OCI-LY7 (cell line): Measurements from ENCODE around the gene MOB3B. TPM values are rescaled to one million over a fixed set of nuclear protein-coding genes. Genes with fewer than 3 reads are reported as not detected.

Source experiments
- BruUV-seq: library from RNA; stranded (reverse); fragments of 400-500 nt; replicated peaks from 2 replicates; lab custom pipeline; 2021; lab: Mats Ljungman, UMichigan
- CTCF ChIA-PET: fragments of 300-600 bp; sonication (Branson Sonifier 250); formaldehyde crosslinking; loops from one replicate; lab custom pipeline; 2022; ENCODE audit warnings: antibody characterized with exemption; ENCODE audit not compliant: unreplicated experiment; lab: Charles Lee
- POLR2A ChIA-PET: fragments of 300-600 bp; sonication (Branson Sonifier 250); formaldehyde crosslinking; loops from one replicate; lab custom pipeline; 2022; ENCODE audit warnings: antibody characterized with exemption; lab: Charles Lee
- DNase-seq: peaks from one replicate; pipeline ENCODE4 v3.0.0-alpha.2; 2015; ENCODE audit warnings: low spot score
- H2AFZ ChIP-seq: fragments of 200-600 bp; sonication (generic), shearing (Covaris generic); 2 replicates; pipeline ENCODE4 v1.6.1; 2014; ENCODE audit warnings: mild to moderate bottlenecking, antibody characterized with exemption, low read length, moderate library complexity
- H3K27ac ChIP-seq: fragments of 200-600 bp; sonication (generic); 2 replicates; pipeline ENCODE4 v1.5.1; 2014; ENCODE audit warnings: mixed run types, low read depth, mild to moderate bottlenecking, moderate library complexity, low read length, inconsistent platforms; ENCODE audit not compliant: poor library complexity, severe bottlenecking
- H3K36me3 ChIP-seq: fragments of 200-600 bp; sonication (generic); 2 replicates; pipeline ENCODE4 v1.6.1; 2014; ENCODE audit warnings: mild to moderate bottlenecking, antibody characterized with exemption, low read length, moderate library complexity, mixed read lengths; ENCODE audit not compliant: insufficient read depth
- H3K4me1 ChIP-seq: fragments of 200-600 bp; sonication (generic); 2 replicates; pipeline ENCODE4 v1.5.1; 2014; ENCODE audit warnings: mild to moderate bottlenecking, low read length; ENCODE audit not compliant: insufficient read depth, poor library complexity, severe bottlenecking
- H3K4me2 ChIP-seq: fragments of 200-600 bp; sonication (generic); 2 replicates; pipeline ENCODE4 v1.6.1; 2014; ENCODE audit warnings: mild to moderate bottlenecking, low read length
- H3K4me3 ChIP-seq: fragments of 200-600 bp; sonication (generic); 2 replicates; pipeline ENCODE4 v1.5.1; 2014; ENCODE audit warnings: mild to moderate bottlenecking, low read depth, low read length; ENCODE audit not compliant: poor library complexity, severe bottlenecking
- H3K79me2 ChIP-seq: fragments of 200-600 bp; sonication (generic); 2 replicates; pipeline ENCODE4 v1.6.1; 2016; ENCODE audit warnings: low read depth, mild to moderate bottlenecking, low read length, moderate library complexity, mixed read lengths; ENCODE audit not compliant: insufficient read depth
- H3K9me2 ChIP-seq: fragments of 200-600 bp; sonication (generic); 2 replicates; pipeline ENCODE4 v1.6.1; 2016; ENCODE audit warnings: mild to moderate bottlenecking, low read length, mixed read lengths; ENCODE audit not compliant: insufficient read depth
- H3K9me3 ChIP-seq: fragments of 200-600 bp; sonication (generic); 2 replicates; pipeline ENCODE4 v1.6.1; 2014; ENCODE audit warnings: mild to moderate bottlenecking, mixed run types, low read length, mixed read lengths
- H4K20me1 ChIP-seq: fragments of 200-600 bp; sonication (generic); 2 replicates; pipeline ENCODE4 v1.6.1; 2014; ENCODE audit warnings: mild to moderate bottlenecking, antibody characterized with exemption, low read length, moderate library complexity, mixed read lengths; ENCODE audit not compliant: insufficient read depth
- EZH2phosphoT487 ChIP-seq: fragments of 200-600 bp; sonication (generic); IDR thresholded peaks from 2 replicates; pipeline ENCODE4 v1.6.1; 2018; ENCODE audit warnings: low read depth, borderline replicate concordance, mild to moderate bottlenecking, mixed run types, antibody characterized with exemption, low read length, moderate library complexity, mixed read lengths
- intact Hi-C: fragments of 100-400 bp; cut with micrococcal nuclease; formaldehyde crosslinking; loops from one replicate; pipeline ENCODE4 v1.10.0; 2022; ENCODE audit not compliant: unreplicated experiment
- total RNA-seq, 2 experiments: library from RNA; depleted of rRNA in 1 of 2; stranded (reverse); fragments of >200 nt in 1 of 2; shearing (Covaris generic) in 1 of 2; gene quantifications; 2 replicates each; pipeline ENCODE4 v1.2.3, GENCODE V29; 2014 to 2022
- TF ChIP-seq, protein P1 (sequence below): fragments of 200-600 bp; sonication (generic); conservative IDR thresholded peaks from 2 replicates; pipeline ENCODE4 v1.5.1; 2014; ENCODE audit warnings: mild to moderate bottlenecking, antibody characterized with exemption, low read length, moderate library complexity, mixed read lengths

The MOB3B gene
- total RNA-seq, 2 experiments from 2014 or later: 0.04 TPM; not detected in 1

GRCh38 chr9:27548055-27548741 lies 18.6 kb upstream of the MOB3B start:
- CTCF ChIA-PET: no interaction called here
- H3K36me3 ChIP-seq: peaks cover 31% of the 10 kb centered on the region
- POLR2A ChIA-PET: interaction anchor here (1.6 kb wide), 1 partner anchor 215 kb away, joined by 4 read pairs; no protein-coding TSS in a partner anchor
- intact Hi-C loops: no loop called here
- H3K79me2 ChIP-seq: no peaks in the 10 kb centered on the region
- BruUV-seq: no TSS peak
- DNase-seq: peak; percentile 18
- no peaks in the 10 kb centered on the region for H3K9me3 ChIP-seq
- H3K9me2 ChIP-seq: no peaks in the 10 kb centered on the region
- H2AFZ ChIP-seq: no peak overlapping the region
- H4K20me1 ChIP-seq: no peaks in the 10 kb centered on the region
- H3K4me3 ChIP-seq: no peak overlapping the region
- no peak overlapping the region for H3K27ac ChIP-seq
- TF ChIP-seq EZH2phosphoT487: no peak
- TF ChIP-seq, protein P1, sequence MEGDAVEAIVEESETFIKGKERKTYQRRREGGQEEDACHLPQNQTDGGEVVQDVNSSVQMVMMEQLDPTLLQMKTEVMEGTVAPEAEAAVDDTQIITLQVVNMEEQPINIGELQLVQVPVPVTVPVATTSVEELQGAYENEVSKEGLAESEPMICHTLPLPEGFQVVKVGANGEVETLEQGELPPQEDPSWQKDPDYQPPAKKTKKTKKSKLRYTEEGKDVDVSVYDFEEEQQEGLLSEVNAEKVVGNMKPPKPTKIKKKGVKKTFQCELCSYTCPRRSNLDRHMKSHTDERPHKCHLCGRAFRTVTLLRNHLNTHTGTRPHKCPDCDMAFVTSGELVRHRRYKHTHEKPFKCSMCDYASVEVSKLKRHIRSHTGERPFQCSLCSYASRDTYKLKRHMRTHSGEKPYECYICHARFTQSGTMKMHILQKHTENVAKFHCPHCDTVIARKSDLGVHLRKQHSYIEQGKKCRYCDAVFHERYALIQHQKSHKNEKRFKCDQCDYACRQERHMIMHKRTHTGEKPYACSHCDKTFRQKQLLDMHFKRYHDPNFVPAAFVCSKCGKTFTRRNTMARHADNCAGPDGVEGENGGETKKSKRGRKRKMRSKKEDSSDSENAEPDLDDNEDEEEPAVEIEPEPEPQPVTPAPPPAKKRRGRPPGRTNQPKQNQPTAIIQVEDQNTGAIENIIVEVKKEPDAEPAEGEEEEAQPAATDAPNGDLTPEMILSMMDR: peak; percentile 68
- no peak overlapping the region for H3K4me2 ChIP-seq
- H3K4me1 ChIP-seq: no peaks in the 10 kb centered on the region

DNA sequence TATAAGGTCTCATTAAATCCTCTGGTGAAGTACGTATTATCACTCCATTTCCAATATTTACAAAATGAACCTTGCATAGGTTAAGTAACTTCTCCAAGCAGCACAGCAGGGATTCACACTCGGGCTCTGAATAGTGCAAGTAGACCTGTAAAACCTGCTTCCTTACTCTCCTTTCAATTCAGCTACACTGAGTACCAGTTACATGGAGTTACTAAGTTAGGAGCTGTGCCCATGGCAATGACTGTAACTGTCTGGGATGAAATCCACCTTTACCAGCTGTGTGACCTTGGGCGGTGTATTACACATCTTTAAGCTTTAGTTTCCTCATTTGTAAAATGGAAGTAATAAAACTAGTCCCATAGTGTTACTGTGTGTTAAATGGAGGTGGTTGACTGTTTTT lies 15.9 kb upstream of the MOB3B start:
- Histone ChIP-seq H3K9me2 (no peaks in the 10 kb centered on the region), H2AFZ (no peak overlapping the region), H4K20me1 (no peaks in the 10 kb centered on the region), H3K4me2 (no peak overlapping the region), H3K79me2 (no peaks in the 10 kb centered on the region), H3K4me1 (no peaks in the 10 kb centered on the region), H3K9me3 (no peaks in the 10 kb centered on the region), H3K27ac (no peak overlapping the region), H3K4me3 (no peak overlapping the region), H3K36me3 (peaks cover 21% of the 10 kb centered on the region)
- POLR2A ChIA-PET: no interaction called here
- no peak for DNase-seq
- TF ChIP-seq EZH2phosphoT487: no peak
- TF ChIP-seq, protein P1: no peak
- BruUV-seq: no TSS peak
- intact Hi-C loops: no loop called here
- CTCF ChIA-PET: interaction anchor here (0.6 kb wide), 1 partner anchor 759 kb away, joined by 4 read pairs; no protein-coding TSS in a partner anchor

GRCh38 chr9:27542508-27542907 lies 12.9 kb upstream of the MOB3B start:
- no peak overlapping the region for H2AFZ ChIP-seq
- no peaks in the 10 kb centered on the region for H3K79me2 ChIP-seq
- H3K4me1 ChIP-seq: no peaks in the 10 kb centered on the region
- TF ChIP-seq EZH2phosphoT487: no peak
- TF ChIP-seq, protein P1: no peak
- DNase-seq: no peak
- no peak overlapping the region for H3K4me3 ChIP-seq
- POLR2A ChIA-PET: no interaction called here
- H3K36me3 ChIP-seq: peaks cover 10% of the 10 kb centered on the region
- H3K27ac ChIP-seq: no peak overlapping the region
- BruUV-seq: no TSS peak
- CTCF ChIA-PET: no interaction called here
- H3K4me2 ChIP-seq: no peak overlapping the region
- H3K9me2 ChIP-seq: no peaks in the 10 kb centered on the region
- intact Hi-C loops: no loop called here
- no peaks in the 10 kb centered on the region for H4K20me1 ChIP-seq
- no peaks in the 10 kb centered on the region for H3K9me3 ChIP-seq
